H1 (cell line): ENCODE measurements around the gene UVSSA. TPM values are rescaled to one million over a fixed set of nuclear protein-coding genes. Genes with fewer than 3 reads are reported as not detected.

Experiments
- CHD7 ChIP-seq: fragments of 300-600 bp; sonication (generic); IDR thresholded peaks from 2 replicates; pipeline ENCODE4 v1.7.1; 2012; ENCODE audit warnings: low read length, moderate library complexity, mild to moderate bottlenecking, inconsistent platforms; ENCODE audit not compliant: insufficient replicate concordance
- CTCF ChIP-seq, 3 experiments: IDR thresholded peaks; 1 replicate in 2 of 3; 2 replicates in 1 of 3; pipeline versions ENCODE4 v1.5.1 to v1.6.1; 2011; ENCODE audit warnings: low read length in 3 of 3, mild to moderate bottlenecking in 3 of 3, inconsistent platforms in 2 of 3, low read depth in 1 of 3, moderate library complexity in 1 of 3; ENCODE audit not compliant: insufficient read depth in 1 of 3; ENCODE audit errors: control extremely low read depth in 1 of 3
- JUN ChIP-seq: IDR thresholded peaks from 2 replicates; pipeline ENCODE4 v1.6.1; 2011; ENCODE audit warnings: low read depth, mild to moderate bottlenecking, improper control_type of control experiment, low read length
- KDM4A ChIP-seq: IDR thresholded peaks from one replicate; pipeline ENCODE4 v1.7.1; 2012; ENCODE audit warnings: low read depth, mild to moderate bottlenecking, moderate library complexity, low read length, inconsistent platforms; ENCODE audit not compliant: severe bottlenecking
- POLR2A ChIP-seq, 2 experiments: IDR thresholded peaks; 1 replicate in 1 of 2; 2 replicates in 1 of 2; pipeline ENCODE4 v1.6.1; 2011; ENCODE audit warnings: low read depth in 2 of 2, low read length in 2 of 2, mild to moderate bottlenecking in 2 of 2; ENCODE audit errors: control extremely low read depth in 1 of 2
- RFX5 ChIP-seq: IDR thresholded peaks from 2 replicates; pipeline ENCODE4 v1.6.1; 2011; ENCODE audit warnings: low read depth, low read length, improper control_type of control experiment, borderline replicate concordance
- TCF12 ChIP-seq: IDR thresholded peaks from 2 replicates; pipeline ENCODE4 v1.6.1; 2011; ENCODE audit warnings: low read depth, mild to moderate bottlenecking, low read length
- polyA plus RNA-seq, 7 experiments: library from polyadenylated mRNA; depleted of rRNA in 3 of 7; stranded (reverse) in 5 of 7; unstranded in 2 of 7; fragments of >200 nt in 5 of 7; fragments of 200-250 nt in 2 of 7; gene quantifications; 1 replicate in 5 of 7; 2 replicates in 1 of 7; 4 replicates in 1 of 7; pipeline versions ENCODE4 v1.2.1 to v1.2.3, GENCODE V29; 2011 to 2013; ENCODE audit warnings: missing spikeins in 2 of 7, mixed read lengths in 2 of 7
- total RNA-seq: library from RNA; stranded (reverse); fragmentation: NEBNext Ultra II Directional; extraction: Animal tissue kit (Norgen Biotek cat#: 25700); gene quantifications from 2 replicates; pipeline ENCODE4 v1.2.1, GENCODE V29; 2021

Gene UVSSA
- total and polyA plus RNA-seq, 2 of the 8 experiments (the other 6 are each of a cell fraction or from before 2014, with no cell fraction given), result 14.5 to 19.4 TPM

GRCh38 chr4:1367230-1367935 is 20.4 kb downstream of the UVSSA start (continued):
- TF ChIP-seq CTCF (IDR thresholded peaks at IDR 0.05; ENCODE audit: control extremely low read depth in 1 of 3, insufficient read depth in 1 of 3, low read depth in 1 of 3, low read length in 3 of 3) (no peak), POLR2A (IDR thresholded peaks at IDR 0.05; ENCODE audit: control extremely low read depth in 1 of 2, low read depth in 2 of 2, low read length in 2 of 2) (no peak), RFX5 (no peak), CHD7 (no peak), KDM4A (no peak), JUN (no peak), TCF12 (no peak)
